GM19099 (cell line): Measurements from ENCODE around the gene CMSS1.

Experiments
- POLR2A ChIP-seq: IDR thresholded peaks from 3 replicates; pipeline ENCODE4 v1.6.1; 2011; ENCODE audit warnings: low read depth; ENCODE audit not compliant: insufficient read length; ENCODE audit errors: extremely low read depth

Gene CMSS1

GRCh38 chr3:99971761-99972160, 154.1 kb downstream of the CMSS1 start:
- TF ChIP-seq POLR2A: no peak

DNA sequence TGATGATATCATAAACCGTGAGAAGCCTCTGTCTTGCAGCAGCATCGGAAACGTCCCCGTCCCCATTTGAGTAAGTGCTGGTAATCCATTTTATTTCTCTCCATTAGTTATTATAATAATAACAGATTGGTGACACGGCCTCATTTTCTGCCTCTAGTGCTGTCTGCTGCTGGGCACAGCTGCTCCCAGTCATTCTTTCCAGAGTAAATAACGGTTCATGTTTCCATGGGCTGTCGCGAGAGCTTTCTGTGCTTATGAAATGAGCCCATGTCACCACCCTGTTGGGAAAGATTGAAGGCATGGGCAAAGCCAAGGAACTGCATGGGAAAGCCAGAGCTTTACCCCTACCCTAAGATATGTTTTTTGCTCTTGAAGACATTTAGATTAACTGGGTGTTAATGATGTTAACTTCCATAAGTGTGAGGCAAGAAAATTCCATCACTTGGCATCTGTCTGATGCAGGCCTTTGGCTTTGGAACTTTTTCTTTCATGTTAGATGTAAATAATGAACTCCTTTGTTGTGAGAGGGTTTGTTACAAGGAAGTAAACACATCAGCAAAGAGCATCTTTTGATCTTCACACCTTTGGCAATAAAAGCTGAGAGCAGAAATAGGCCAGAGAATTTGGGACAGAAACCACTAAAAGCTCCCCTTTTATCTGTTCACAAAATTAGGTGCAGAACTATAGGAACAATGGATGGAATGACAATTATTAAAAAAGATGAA, 154.9 kb downstream of the CMSS1 start:
- no peak for TF ChIP-seq POLR2A

GRCh38 chr3:99974989-99975388, 157.3 kb downstream of the CMSS1 start:
- no peak for TF ChIP-seq POLR2A

GRCh38 chr3:99976584-99976983, 158.9 kb downstream of the CMSS1 start:
- TF ChIP-seq POLR2A: no peak

DNA sequence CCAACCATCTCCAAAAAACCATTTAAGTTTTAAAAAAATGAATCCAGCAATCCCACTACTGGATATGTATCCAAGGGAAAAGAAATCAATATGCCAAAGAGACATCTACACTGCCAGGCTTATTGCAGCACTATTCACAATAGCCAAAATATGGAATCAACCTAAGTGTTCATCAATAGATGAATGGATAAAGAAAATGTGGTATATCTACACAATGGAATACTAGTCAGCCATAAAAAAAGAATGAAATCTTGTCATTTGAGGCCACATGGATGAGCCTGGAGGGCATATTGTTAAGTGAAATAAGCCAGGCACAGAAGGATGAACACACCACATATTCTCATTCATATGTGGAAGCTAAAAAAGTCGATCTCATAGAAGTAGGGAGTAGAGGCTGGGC, 160.6 kb downstream of the CMSS1 start:
- TF ChIP-seq POLR2A: no peak

- no peak for TF ChIP-seq POLR2A
Measured at GRCh38 chr3:99980606-99981005, 162.9 kb downstream of the CMSS1 start.

DNA sequence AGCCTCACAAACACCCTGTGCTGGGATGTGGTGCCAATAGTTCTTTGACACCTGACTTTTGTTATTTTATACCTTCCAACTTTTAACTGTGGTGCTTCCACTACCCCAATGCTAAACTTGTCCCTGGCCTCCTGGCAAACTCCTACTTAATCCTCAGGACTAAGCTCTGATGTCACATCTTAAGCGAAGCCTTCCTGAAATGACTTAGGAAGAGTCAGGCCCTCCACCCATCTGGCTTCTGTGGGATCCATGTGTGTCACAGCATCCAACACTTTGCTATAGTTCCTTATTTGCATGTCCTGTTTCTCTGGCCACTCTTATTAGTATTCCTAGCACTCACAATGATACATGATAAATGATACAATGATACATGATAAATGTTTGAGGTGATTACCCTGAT, 163.5 kb downstream of the CMSS1 start:
- TF ChIP-seq POLR2A: no peak

GRCh38 chr3:99982650-99983049, 165.0 kb downstream of the CMSS1 start:
- TF ChIP-seq POLR2A: no peak

DNA sequence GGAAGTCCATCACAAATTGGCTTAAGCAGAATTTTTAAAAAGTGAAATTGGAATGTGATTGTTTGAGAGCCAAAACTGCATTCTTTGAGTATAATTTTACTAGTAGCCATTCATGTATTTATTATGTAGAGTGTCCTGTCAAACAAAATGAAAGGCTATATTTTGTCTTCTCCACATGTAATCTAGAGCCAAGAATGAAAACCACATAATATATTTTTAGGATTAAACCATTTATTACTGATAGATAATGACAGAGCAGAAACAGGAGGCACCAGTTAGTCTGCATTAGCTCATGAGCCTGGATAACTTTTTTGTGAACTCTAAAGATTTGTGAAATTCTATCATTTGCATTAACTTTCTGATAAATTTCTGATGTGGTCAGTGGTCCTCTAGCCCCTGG, 166.5 kb downstream of the CMSS1 start:
- TF ChIP-seq POLR2A: no peak

- no peak for TF ChIP-seq POLR2A
Measured at GRCh38 chr3:99984668-99985067, 167.0 kb downstream of the CMSS1 start.

DNA sequence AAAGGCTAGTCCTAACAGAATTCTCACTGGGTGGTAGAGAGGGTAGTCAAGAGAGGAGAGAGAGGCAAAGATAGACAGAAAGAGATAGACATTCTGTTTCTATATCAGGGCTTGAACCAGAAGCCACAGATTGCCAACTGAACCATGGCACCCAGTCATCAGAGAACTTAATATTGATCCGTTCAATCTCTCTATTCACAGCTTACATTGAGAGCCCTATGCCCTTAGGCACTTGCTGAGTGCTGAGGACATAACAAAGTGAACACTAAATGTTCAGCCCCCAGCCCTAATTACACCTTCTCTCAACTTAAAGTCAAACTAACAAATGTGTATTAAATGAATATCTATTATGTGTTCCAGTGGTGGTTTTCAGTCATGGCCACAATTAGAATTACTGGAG, 172.5 kb downstream of the CMSS1 start:
- no peak for TF ChIP-seq POLR2A

DNA sequence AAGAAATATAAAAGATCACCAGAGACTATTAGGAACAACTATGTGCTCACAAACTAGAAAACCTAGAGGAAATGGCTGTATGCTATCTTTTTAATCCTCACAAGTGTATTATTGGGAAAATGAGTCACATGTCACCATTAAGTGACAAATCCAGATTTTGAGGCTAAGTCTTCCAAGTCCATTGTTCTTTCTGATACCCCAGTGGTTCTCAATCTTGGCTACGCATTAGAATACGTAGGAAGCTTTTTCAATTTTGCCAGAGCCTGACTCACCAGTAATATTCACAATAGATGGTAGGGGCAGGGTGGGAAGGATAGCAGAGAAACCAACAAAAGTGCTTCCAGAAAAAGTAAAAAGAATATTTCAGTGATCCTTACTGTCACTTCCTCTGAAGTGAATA, 179.6 kb downstream of the CMSS1 start:
- no peak for TF ChIP-seq POLR2A

GRCh38 chr3:99999536-99999935, 181.9 kb downstream of the CMSS1 start:
- no peak for TF ChIP-seq POLR2A

GRCh38 chr3:100001083-100001482, 183.4 kb downstream of the CMSS1 start:
- TF ChIP-seq POLR2A: no peak

GRCh38 chr3:100001526-100002270, 184.0 kb downstream of the CMSS1 start:
- TF ChIP-seq POLR2A: no peak

- no peak for TF ChIP-seq POLR2A
Measured at GRCh38 chr3:100002599-100003350, 185.1 kb downstream of the CMSS1 start.
